GM13977 (cell line): ENCODE measurements around the gene NRG4.

Experiments used
- DNase-seq: peaks from one replicate; pipeline ENCODE4 v3.0.0; 2012; ENCODE audit warnings: low spot score
- in situ Hi-C: fragments of 300-500 bp; cut with MboI; formaldehyde crosslinking; loops from one replicate; pipeline ENCODE4 v1.12.0; 2022; ENCODE audit warnings: low sequenced_read_pairs, low pct_unique_long_range_greater_than_20kb, mixed read lengths, inconsistent platforms; ENCODE audit not compliant: unreplicated experiment
- TF ChIP-seq, protein P1 (sequence below): IDR thresholded peaks from 2 replicates; pipeline ENCODE4 v1.5.1; 2012; ENCODE audit warnings: mild to moderate bottlenecking, control low read depth; ENCODE audit not compliant: insufficient read depth; ENCODE audit errors: extremely low read depth, missing control alignments

The NRG4 gene

DNA sequence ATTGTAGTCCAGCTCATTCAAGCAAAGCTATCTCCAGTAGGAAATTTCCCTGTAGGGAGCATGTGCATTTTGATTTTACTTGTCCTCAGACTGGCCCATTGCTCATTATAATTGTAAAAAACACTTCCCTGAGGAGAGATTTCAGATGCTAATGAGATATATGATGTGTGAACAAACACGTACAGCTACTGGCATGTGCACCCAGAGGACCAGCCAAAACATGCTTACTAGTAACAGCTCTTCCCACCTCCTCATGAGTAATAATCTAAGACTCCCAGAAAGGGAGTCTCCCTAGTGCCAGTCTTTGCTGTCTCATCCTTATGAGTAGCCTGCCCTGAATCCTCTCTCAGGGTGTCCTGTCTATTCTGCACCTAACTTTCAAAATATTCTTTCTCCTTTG, 65.1 kb downstream of the NRG4 start:
- in situ Hi-C loops: no loop called here
- TF ChIP-seq, protein P1, sequence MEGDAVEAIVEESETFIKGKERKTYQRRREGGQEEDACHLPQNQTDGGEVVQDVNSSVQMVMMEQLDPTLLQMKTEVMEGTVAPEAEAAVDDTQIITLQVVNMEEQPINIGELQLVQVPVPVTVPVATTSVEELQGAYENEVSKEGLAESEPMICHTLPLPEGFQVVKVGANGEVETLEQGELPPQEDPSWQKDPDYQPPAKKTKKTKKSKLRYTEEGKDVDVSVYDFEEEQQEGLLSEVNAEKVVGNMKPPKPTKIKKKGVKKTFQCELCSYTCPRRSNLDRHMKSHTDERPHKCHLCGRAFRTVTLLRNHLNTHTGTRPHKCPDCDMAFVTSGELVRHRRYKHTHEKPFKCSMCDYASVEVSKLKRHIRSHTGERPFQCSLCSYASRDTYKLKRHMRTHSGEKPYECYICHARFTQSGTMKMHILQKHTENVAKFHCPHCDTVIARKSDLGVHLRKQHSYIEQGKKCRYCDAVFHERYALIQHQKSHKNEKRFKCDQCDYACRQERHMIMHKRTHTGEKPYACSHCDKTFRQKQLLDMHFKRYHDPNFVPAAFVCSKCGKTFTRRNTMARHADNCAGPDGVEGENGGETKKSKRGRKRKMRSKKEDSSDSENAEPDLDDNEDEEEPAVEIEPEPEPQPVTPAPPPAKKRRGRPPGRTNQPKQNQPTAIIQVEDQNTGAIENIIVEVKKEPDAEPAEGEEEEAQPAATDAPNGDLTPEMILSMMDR: no peak
- no peak for DNase-seq

DNA sequence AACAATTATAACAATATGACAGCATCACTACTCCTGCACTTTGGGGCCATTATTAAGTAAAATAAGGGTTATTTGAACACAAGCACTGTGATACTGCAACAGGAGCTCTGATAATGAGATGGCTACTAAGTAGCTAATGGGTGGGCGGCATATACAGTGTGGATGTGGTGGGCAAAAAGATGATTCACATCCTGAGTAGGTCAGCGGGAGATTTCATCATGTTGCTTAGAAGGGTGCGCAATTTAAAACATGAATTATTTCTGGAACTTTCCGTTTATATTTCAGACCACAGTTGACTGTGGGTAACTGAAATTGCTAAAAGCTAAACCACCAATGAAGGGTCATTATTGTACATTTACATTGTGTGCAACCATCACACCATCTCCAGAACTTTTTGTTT, 66.3 kb downstream of the NRG4 start:
- in situ Hi-C loops: no loop called here
- no peak for DNase-seq
- TF ChIP-seq, protein P1: no peak

DNA sequence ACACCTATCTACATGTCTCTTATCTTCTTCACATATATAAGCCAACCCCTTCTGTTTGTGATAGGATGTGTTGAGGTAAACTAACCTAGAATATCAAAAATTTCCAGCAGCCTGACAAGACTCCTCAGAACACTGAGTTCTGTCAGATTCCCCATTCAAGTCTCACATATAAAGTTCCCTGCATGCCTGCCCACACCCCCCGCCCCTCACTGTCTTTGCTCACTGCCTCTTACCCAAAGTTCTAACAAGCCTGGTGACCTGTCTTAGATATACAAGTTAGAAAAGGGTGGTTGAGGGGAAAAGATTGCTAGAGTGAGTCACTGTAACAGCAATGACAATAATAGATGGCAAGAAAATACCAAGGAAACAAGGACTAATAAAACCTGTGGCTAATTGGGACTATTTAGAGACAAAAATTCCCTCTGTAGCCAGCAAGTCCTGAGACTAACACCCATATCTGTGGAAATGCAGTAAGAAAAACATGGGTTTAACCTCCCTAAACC, 68.5 kb downstream of the NRG4 start:
- DNase-seq: no peak
- in situ Hi-C loops: no loop called here
- TF ChIP-seq, protein P1: no peak

DNA sequence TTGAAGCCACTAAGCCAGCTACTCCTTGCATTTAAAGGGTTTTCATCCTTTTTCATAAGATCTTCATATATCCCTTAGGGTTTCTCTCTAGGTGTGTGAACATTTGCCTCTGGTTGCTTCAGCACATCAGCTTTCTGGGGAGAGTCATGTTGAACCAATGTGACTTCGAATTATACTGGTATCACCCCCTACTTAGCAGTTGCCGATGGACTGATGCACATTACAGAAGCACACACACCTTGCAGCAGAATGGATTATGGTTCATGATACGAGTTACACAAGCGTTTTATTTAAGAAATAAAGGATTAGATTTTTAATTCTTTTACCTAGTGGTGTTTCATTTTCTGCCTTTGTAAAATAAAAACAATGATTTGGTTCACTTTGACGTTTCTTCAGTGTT, 69.0 kb downstream of the NRG4 start:
- in situ Hi-C loops: no loop called here
- DNase-seq: no peak
- TF ChIP-seq, protein P1: no peak

DNA sequence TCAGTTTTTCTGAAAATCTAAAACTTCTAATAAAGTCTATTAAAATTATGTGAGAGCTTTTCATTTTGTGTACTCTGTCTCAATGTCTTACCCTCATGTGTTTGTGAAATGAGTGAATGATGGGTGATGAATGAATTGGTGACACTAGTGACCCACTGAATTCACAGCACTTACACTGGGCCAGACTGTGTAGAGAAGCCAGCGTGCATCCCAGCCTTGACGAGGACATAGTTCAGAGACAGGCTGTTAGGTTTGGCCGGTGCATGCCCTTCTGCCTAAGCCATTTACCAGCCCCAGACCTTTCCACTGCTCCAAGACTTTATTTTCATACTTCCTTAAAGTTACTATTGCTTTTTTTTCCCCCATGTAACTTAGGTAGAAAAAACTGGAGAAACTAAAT, 69.8 kb downstream of the NRG4 start:
- in situ Hi-C loops: no loop called here
- DNase-seq: no peak
- TF ChIP-seq, protein P1: no peak

DNA sequence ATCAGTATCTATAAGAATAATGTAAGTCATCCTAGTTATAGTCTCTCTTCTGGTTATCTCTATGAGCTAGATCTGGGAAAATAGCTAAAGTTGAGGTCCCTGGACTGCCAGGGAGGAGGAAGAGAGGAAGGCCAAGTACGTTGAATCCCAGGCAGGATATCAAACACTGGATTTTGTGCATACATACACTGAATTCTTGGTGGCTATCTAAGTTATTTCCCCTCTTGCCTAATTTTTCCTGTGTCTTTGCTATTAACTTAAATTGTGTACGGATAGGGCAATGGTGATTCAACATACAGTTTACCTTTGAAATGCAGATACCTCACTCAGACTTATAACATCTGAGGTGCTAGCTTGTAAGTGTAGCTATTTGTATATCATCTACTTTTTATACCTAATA, 81.4 kb downstream of the NRG4 start:
- in situ Hi-C loops: no loop called here
- no peak for DNase-seq
- TF ChIP-seq, protein P1: no peak
